GM06990 (cell line): ENCODE data around the gene EML5.
"Not testable (repeated sequence)": the region's sequence is repeated elsewhere in the genome, so short reads cannot be mapped to it uniquely, and the experiment has no call there.

Experiments
- DNase-seq: peaks from one replicate; pipeline ENCODE4 v3.0.0-alpha.2; 2011; ENCODE audit not compliant: insufficient read length; ENCODE audit errors: extremely low read depth
- H3K27me3 ChIP-seq: replicated peaks from 2 replicates; pipeline ENCODE4 v1.6.0; 2011; ENCODE audit warnings: low read length; ENCODE audit not compliant: control insufficient read depth, insufficient read depth
- H3K36me3 ChIP-seq: 2 replicates; pipeline ENCODE4 v1.5.1; 2011; ENCODE audit warnings: low read length; ENCODE audit not compliant: control insufficient read depth, insufficient read depth
- H3K4me3 ChIP-seq: replicated peaks from 2 replicates; pipeline ENCODE4 v1.5.1; 2011; ENCODE audit warnings: low read depth, mild to moderate bottlenecking, control low read depth, low read length
- CTCF ChIP-seq: IDR thresholded peaks from 2 replicates; pipeline ENCODE4 v1.5.1; 2011; ENCODE audit warnings: low read length, control low read depth, mild to moderate bottlenecking, inconsistent platforms; ENCODE audit not compliant: insufficient read depth, poor library complexity, severe bottlenecking

The EML5 gene

GRCh38 chr14:88791629-88792472 lies 902 bp downstream of the EML5 start:
- Histone ChIP-seq H3K36me3 (no peaks in the 10 kb centered on the region), H3K4me3 (peak overlapping the region; percentile 70), H3K27me3 (no peaks in the 10 kb centered on the region; the same call in none of the 2 replicates)
- DNase-seq = no peak
- TF ChIP-seq CTCF = no peak

- H3K4me3 ChIP-seq = no peak overlapping the region
- no peak for DNase-seq
- H3K36me3 ChIP-seq = no peaks in the 10 kb centered on the region
- no peaks in the 10 kb centered on the region; the same call in none of the 2 replicates for H3K27me3 ChIP-seq
- TF ChIP-seq CTCF = no peak
Observed at GRCh38 chr14:88791252-88791621, 1.5 kb downstream of the EML5 start.

GRCh38 chr14:88790501-88791251 lies 2.1 kb downstream of the EML5 start:
- H3K27me3 ChIP-seq = no peaks in the 10 kb centered on the region; the same call in none of the 2 replicates
- no peak for TF ChIP-seq CTCF
- DNase-seq = no peak
- no peaks in the 10 kb centered on the region for H3K36me3 ChIP-seq
- no peak overlapping the region for H3K4me3 ChIP-seq

GRCh38 chr14:88789573-88789972 lies 3.2 kb downstream of the EML5 start:
- not testable (repeated sequence) for DNase-seq, H3K27me3 ChIP-seq, H3K36me3 ChIP-seq, H3K4me3 ChIP-seq

- no peaks in the 10 kb centered on the region for H3K36me3 ChIP-seq
Observed at GRCh38 chr14:88786715-88787114, 6.0 kb downstream of the EML5 start.

More at GRCh38 chr14:88786715-88787114, 6.0 kb downstream of the EML5 start:
- Histone ChIP-seq H3K27me3 (no peaks in the 10 kb centered on the region; the same call in 1 of the 2 replicates), H3K4me3 (no peak overlapping the region)
- no peak for TF ChIP-seq CTCF
- DNase-seq = no peak
